Measurements from ENCODE around the gene LYST.

Gene LYST

GRCh38 chr1:235739124-235739523, 127.6 kb downstream of the LYST start:
- no peak overlapping the region for H4K12ac ChIP-seq (ENCODE audit: low read depth, low read length)
- H2BK120ac ChIP-seq (ENCODE audit: insufficient read depth, low read length, poor library complexity), result no peak overlapping the region
- no peak overlapping the region for H2AK5ac ChIP-seq (ENCODE audit: low read length)
- no peak for DNase-seq
- peaks cover 0 to 2% of the 10 kb centered on the region in 2 experiments for H3K4me1 ChIP-seq (ENCODE audit: control insufficient read depth in 1 of 2, insufficient read depth in 2 of 2, low read length in 2 of 2)
- no peak overlapping the region for H3K18ac ChIP-seq (ENCODE audit: low read length)
- no peaks in the 10 kb centered on the region for H3K36me3 ChIP-seq (ENCODE audit: control insufficient read depth in 1 of 2, insufficient read depth in 2 of 2, low read length in 2 of 2)
- H3K14ac ChIP-seq (ENCODE audit: low read length), result no peak overlapping the region
- no peak overlapping the region for H2BK5ac ChIP-seq (ENCODE audit: low read depth, low read length, poor library complexity)
- WGBS (ENCODE audit: extremely low coverage, insufficient coverage, insufficient read length), result no CpG with 5 or more reads among the region's 1 CpG
- no peak overlapping the region for H2AFZ ChIP-seq (ENCODE audit: insufficient read depth, low read length, poor library complexity)
- no peak overlapping the region for H3K27ac ChIP-seq (ENCODE audit: low read depth, low read length)
- no peaks in the 10 kb centered on the region for H3K9me3 ChIP-seq (ENCODE audit: insufficient read depth, low read depth, low read length)
- no peak overlapping the region for H2BK12ac ChIP-seq (ENCODE audit: low read length)
- H3K79me2 ChIP-seq (ENCODE audit: control insufficient read depth, insufficient read depth, low read length, poor library complexity), result no peaks in the 10 kb centered on the region
- H3K9ac ChIP-seq (ENCODE audit: low read length), result no peak overlapping the region
- H3K23ac ChIP-seq (ENCODE audit: low read length), result no peak overlapping the region
- no peak overlapping the region for H4K91ac ChIP-seq (ENCODE audit: low read depth, low read length)
- no peaks in the 10 kb centered on the region for H3K27me3 ChIP-seq (ENCODE audit: insufficient read depth, low read length)
- no peak overlapping the region for H3K4me2 ChIP-seq (ENCODE audit: low read length)
- no peaks in the 10 kb centered on the region for H3K79me1 ChIP-seq (ENCODE audit: low read length)
- no peak overlapping the region for H3K4me3 ChIP-seq (ENCODE audit: low read depth, low read length)
- no peak overlapping the region for H4K8ac ChIP-seq (ENCODE audit: low read depth, low read length)
- no peak overlapping the region for H3K4ac ChIP-seq (ENCODE audit: low read depth, low read length)

GRCh38 chr1:235737751-235738150, 129.0 kb downstream of the LYST start:
- H3K4me3 ChIP-seq (ENCODE audit: low read depth, low read length), result no peak overlapping the region
- H3K79me2 ChIP-seq (ENCODE audit: control insufficient read depth, insufficient read depth, low read length, poor library complexity), result no peaks in the 10 kb centered on the region
- no peak overlapping the region for H3K18ac ChIP-seq (ENCODE audit: low read length)
- H3K23ac ChIP-seq (ENCODE audit: low read length), result no peak overlapping the region
- H3K79me1 ChIP-seq (ENCODE audit: low read length), result no peaks in the 10 kb centered on the region
- H3K36me3 ChIP-seq (ENCODE audit: control insufficient read depth in 1 of 2, insufficient read depth in 2 of 2, low read length in 2 of 2), result no peaks in the 10 kb centered on the region
- no peaks in the 10 kb centered on the region for H3K9me3 ChIP-seq (ENCODE audit: insufficient read depth, low read depth, low read length)
- no peak overlapping the region for H3K4ac ChIP-seq (ENCODE audit: low read depth, low read length)
- no peak overlapping the region for H4K12ac ChIP-seq (ENCODE audit: low read depth, low read length)
- no peak overlapping the region for H3K14ac ChIP-seq (ENCODE audit: low read length)
- H3K9ac ChIP-seq (ENCODE audit: low read length), result no peak overlapping the region
- no peak overlapping the region for H2BK12ac ChIP-seq (ENCODE audit: low read length)
- no peak overlapping the region for H2BK120ac ChIP-seq (ENCODE audit: insufficient read depth, low read length, poor library complexity)
- no peak overlapping the region for H2BK5ac ChIP-seq (ENCODE audit: low read depth, low read length, poor library complexity)
- no peaks in the 10 kb centered on the region for H3K27me3 ChIP-seq (ENCODE audit: insufficient read depth, low read length)
- peaks cover 0 to 2% of the 10 kb centered on the region in 2 experiments for H3K4me1 ChIP-seq (ENCODE audit: control insufficient read depth in 1 of 2, insufficient read depth in 2 of 2, low read length in 2 of 2)
- H2AFZ ChIP-seq (ENCODE audit: insufficient read depth, low read length, poor library complexity), result no peak overlapping the region
- no peak for DNase-seq
- H3K27ac ChIP-seq (ENCODE audit: low read depth, low read length), result no peak overlapping the region
- no peak overlapping the region for H4K91ac ChIP-seq (ENCODE audit: low read depth, low read length)
- no peak overlapping the region for H2AK5ac ChIP-seq (ENCODE audit: low read length)
- no peak overlapping the region for H3K4me2 ChIP-seq (ENCODE audit: low read length)
- H4K8ac ChIP-seq (ENCODE audit: low read depth, low read length), result no peak overlapping the region
- no CpG with 5 or more reads among the region's 13 CpGs for WGBS (ENCODE audit: extremely low coverage, insufficient coverage, insufficient read length)

DNA sequence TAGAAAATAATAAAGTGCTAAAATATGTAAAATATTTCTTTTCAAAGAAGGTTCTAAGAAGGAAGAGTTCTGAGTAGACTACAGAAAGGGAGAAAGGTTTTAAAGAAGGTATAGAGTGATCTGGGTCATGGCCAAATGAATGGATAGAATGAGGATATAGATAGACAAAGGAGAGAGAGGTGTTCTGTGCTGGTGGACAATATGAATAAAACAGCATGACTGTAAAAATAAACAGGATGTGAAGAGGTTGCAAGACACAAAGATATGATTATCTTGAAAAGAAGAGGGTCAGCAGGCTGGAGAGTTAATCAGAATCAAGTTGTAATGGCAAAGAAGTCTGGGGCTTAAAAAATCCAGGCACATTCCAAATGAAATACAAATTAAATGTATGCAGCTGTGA, 130.4 kb downstream of the LYST start:
- no peak overlapping the region for H3K9ac ChIP-seq (ENCODE audit: low read length)
- H3K23ac ChIP-seq (ENCODE audit: low read length), result no peak overlapping the region
- H2AK5ac ChIP-seq (ENCODE audit: low read length), result no peak overlapping the region
- no peak overlapping the region for H2BK12ac ChIP-seq (ENCODE audit: low read length)
- no peak overlapping the region for H3K27ac ChIP-seq (ENCODE audit: low read depth, low read length)
- H3K36me3 ChIP-seq (ENCODE audit: control insufficient read depth in 1 of 2, insufficient read depth in 2 of 2, low read length in 2 of 2), result no peaks in the 10 kb centered on the region
- H3K4me2 ChIP-seq (ENCODE audit: low read length), result no peak overlapping the region
- DNase-seq, result no peak
- no peak overlapping the region for H3K4ac ChIP-seq (ENCODE audit: low read depth, low read length)
- no peak overlapping the region for H2AFZ ChIP-seq (ENCODE audit: insufficient read depth, low read length, poor library complexity)
- no peaks in the 10 kb centered on the region for H3K27me3 ChIP-seq (ENCODE audit: insufficient read depth, low read length)
- no peaks in the 10 kb centered on the region for H3K4me1 ChIP-seq (ENCODE audit: control insufficient read depth in 1 of 2, insufficient read depth in 2 of 2, low read length in 2 of 2)
- H3K79me2 ChIP-seq (ENCODE audit: control insufficient read depth, insufficient read depth, low read length, poor library complexity), result no peaks in the 10 kb centered on the region
- H4K8ac ChIP-seq (ENCODE audit: low read depth, low read length), result no peak overlapping the region
- no peak overlapping the region for H4K91ac ChIP-seq (ENCODE audit: low read depth, low read length)
- H2BK120ac ChIP-seq (ENCODE audit: insufficient read depth, low read length, poor library complexity), result no peak overlapping the region
- no peak overlapping the region for H2BK5ac ChIP-seq (ENCODE audit: low read depth, low read length, poor library complexity)
- no peaks in the 10 kb centered on the region for H3K9me3 ChIP-seq (ENCODE audit: insufficient read depth, low read depth, low read length)
- H3K18ac ChIP-seq (ENCODE audit: low read length), result no peak overlapping the region
- H3K14ac ChIP-seq (ENCODE audit: low read length), result no peak overlapping the region
- no peak overlapping the region for H3K4me3 ChIP-seq (ENCODE audit: low read depth, low read length)
- H3K79me1 ChIP-seq (ENCODE audit: low read length), result no peaks in the 10 kb centered on the region
- H4K12ac ChIP-seq (ENCODE audit: low read depth, low read length), result no peak overlapping the region

DNA sequence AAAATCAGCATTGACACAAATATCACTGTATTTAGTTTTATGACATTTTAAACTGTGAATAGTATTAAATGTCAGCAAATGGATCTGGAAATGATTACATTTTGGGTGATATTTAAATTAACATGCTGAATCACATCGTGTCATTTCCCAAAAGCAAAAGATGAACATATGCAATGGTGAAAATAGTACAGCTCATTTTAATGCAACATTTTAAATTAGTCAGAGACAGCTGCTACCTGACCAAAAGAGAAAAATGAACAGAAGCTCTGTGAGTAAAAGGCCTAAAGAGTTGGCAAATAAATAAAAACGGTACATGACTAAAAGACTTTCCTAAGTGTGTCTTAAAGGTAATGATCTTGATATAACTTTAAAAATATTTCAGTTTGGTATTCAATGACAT, 131.1 kb downstream of the LYST start:
- Histone ChIP-seq H3K4me3 (ENCODE audit: low read depth, low read length) (no peak overlapping the region), H4K8ac (ENCODE audit: low read depth, low read length) (no peak overlapping the region), H3K9ac (ENCODE audit: low read length) (no peak overlapping the region), H4K91ac (ENCODE audit: low read depth, low read length) (no peak overlapping the region), H2AFZ (ENCODE audit: insufficient read depth, low read length, poor library complexity) (no peak overlapping the region), H3K27me3 (ENCODE audit: insufficient read depth, low read length) (no peaks in the 10 kb centered on the region), H2AK5ac (ENCODE audit: low read length) (no peak overlapping the region), H3K36me3 (ENCODE audit: control insufficient read depth in 1 of 2, insufficient read depth in 2 of 2, low read length in 2 of 2) (no peaks in the 10 kb centered on the region), H2BK5ac (ENCODE audit: low read depth, low read length, poor library complexity) (no peak overlapping the region), H3K23ac (ENCODE audit: low read length) (no peak overlapping the region), H3K79me2 (ENCODE audit: control insufficient read depth, insufficient read depth, low read length, poor library complexity) (no peaks in the 10 kb centered on the region), H4K12ac (ENCODE audit: low read depth, low read length) (no peak overlapping the region), H3K79me1 (ENCODE audit: low read length) (no peaks in the 10 kb centered on the region), H3K18ac (ENCODE audit: low read length) (no peak overlapping the region), H3K9me3 (ENCODE audit: insufficient read depth, low read depth, low read length) (no peaks in the 10 kb centered on the region), H3K14ac (ENCODE audit: low read length) (no peak overlapping the region), H3K4ac (ENCODE audit: low read depth, low read length) (no peak overlapping the region), H3K4me2 (ENCODE audit: low read length) (no peak overlapping the region), H3K27ac (ENCODE audit: low read depth, low read length) (no peak overlapping the region), H3K4me1 (ENCODE audit: control insufficient read depth in 1 of 2, insufficient read depth in 2 of 2, low read length in 2 of 2) (no peaks in the 10 kb centered on the region), H2BK120ac (ENCODE audit: insufficient read depth, low read length, poor library complexity) (no peak overlapping the region), H2BK12ac (ENCODE audit: low read length) (no peak overlapping the region)
- no peak for DNase-seq
- no CpG with 5 or more reads among the region's 2 CpGs for WGBS (ENCODE audit: extremely low coverage, insufficient coverage, insufficient read length)

DNA sequence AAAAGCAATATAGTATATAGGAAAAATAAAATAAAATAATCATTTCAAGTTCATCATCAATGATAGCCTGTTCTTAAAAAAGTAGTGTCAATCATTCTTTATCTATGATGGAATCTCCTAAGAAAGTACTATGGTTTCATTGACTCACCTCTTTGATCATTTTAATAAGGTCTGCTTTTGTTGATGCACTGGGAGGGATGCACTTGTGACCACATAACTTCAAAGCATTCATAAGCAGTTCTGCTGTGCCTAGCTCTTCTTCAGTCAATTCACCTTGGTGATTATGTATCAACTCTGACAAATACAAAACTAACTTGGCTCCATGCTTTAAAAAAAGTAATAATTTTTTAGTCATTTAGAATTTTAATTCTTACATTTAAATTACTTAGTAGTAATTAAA, 132.4 kb downstream of the LYST start:
- Histone ChIP-seq H3K4me2 (ENCODE audit: low read length) (no peak overlapping the region), H4K12ac (ENCODE audit: low read depth, low read length) (no peak overlapping the region), H3K4me3 (ENCODE audit: low read depth, low read length) (no peak overlapping the region), H3K36me3 (ENCODE audit: control insufficient read depth in 1 of 2, insufficient read depth in 2 of 2, low read length in 2 of 2) (no peaks in the 10 kb centered on the region), H2BK5ac (ENCODE audit: low read depth, low read length, poor library complexity) (no peak overlapping the region), H3K4ac (ENCODE audit: low read depth, low read length) (no peak overlapping the region), H2BK12ac (ENCODE audit: low read length) (no peak overlapping the region), H3K23ac (ENCODE audit: low read length) (no peak overlapping the region), H4K8ac (ENCODE audit: low read depth, low read length) (no peak overlapping the region), H2BK120ac (ENCODE audit: insufficient read depth, low read length, poor library complexity) (no peak overlapping the region), H3K18ac (ENCODE audit: low read length) (no peak overlapping the region), H3K79me2 (ENCODE audit: control insufficient read depth, insufficient read depth, low read length, poor library complexity) (no peaks in the 10 kb centered on the region), H3K4me1 (ENCODE audit: control insufficient read depth in 1 of 2, insufficient read depth in 2 of 2, low read length in 2 of 2) (no peaks in the 10 kb centered on the region), H3K9me3 (ENCODE audit: insufficient read depth, low read depth, low read length) (no peaks in the 10 kb centered on the region), H3K27ac (ENCODE audit: low read depth, low read length) (no peak overlapping the region), H2AK5ac (ENCODE audit: low read length) (no peak overlapping the region), H3K27me3 (ENCODE audit: insufficient read depth, low read length) (no peaks in the 10 kb centered on the region), H3K9ac (ENCODE audit: low read length) (no peak overlapping the region), H3K79me1 (ENCODE audit: low read length) (no peaks in the 10 kb centered on the region), H4K91ac (ENCODE audit: low read depth, low read length) (no peak overlapping the region), H2AFZ (ENCODE audit: insufficient read depth, low read length, poor library complexity) (no peak overlapping the region), H3K14ac (ENCODE audit: low read length) (no peak overlapping the region)
- no peak for DNase-seq

Data from trophoblast cell (in vitro differentiated cells and primary cell).